HG03064 (cell line): ENCODE data around the gene SDR9C7.
"Not testable (repeated sequence)": the region's sequence is repeated elsewhere in the genome, so short reads cannot be mapped to it uniquely, and the experiment has no call there.

Source experiments
- ATAC-seq: cut with Tn5 transposase; IDR thresholded peaks from one replicate; pipeline ENCODE4 v1.9.1; 2021; ENCODE audit warnings: low read depth; ENCODE audit not compliant: unreplicated experiment

The SDR9C7 gene

GRCh38 chr12:56879240-56880124, 54.7 kb downstream of the SDR9C7 start:
- not testable (repeated sequence) for ATAC-seq

DNA sequence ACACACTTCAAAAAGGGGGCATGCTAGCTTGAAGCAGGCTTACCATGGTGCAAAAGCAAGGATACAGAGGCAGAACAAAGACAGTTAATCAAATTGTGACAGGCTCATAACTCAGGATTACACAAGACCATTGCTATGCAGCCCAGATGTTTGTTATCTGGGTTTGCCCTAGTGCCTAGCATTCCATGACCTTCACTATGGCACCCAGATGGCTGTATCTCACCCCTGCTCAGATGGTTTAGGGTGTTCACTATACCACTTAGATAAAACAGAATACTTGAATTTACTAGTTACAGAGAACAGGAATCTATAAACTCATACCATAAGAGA, 56.2 kb downstream of the SDR9C7 start:
- no peak for ATAC-seq

DNA sequence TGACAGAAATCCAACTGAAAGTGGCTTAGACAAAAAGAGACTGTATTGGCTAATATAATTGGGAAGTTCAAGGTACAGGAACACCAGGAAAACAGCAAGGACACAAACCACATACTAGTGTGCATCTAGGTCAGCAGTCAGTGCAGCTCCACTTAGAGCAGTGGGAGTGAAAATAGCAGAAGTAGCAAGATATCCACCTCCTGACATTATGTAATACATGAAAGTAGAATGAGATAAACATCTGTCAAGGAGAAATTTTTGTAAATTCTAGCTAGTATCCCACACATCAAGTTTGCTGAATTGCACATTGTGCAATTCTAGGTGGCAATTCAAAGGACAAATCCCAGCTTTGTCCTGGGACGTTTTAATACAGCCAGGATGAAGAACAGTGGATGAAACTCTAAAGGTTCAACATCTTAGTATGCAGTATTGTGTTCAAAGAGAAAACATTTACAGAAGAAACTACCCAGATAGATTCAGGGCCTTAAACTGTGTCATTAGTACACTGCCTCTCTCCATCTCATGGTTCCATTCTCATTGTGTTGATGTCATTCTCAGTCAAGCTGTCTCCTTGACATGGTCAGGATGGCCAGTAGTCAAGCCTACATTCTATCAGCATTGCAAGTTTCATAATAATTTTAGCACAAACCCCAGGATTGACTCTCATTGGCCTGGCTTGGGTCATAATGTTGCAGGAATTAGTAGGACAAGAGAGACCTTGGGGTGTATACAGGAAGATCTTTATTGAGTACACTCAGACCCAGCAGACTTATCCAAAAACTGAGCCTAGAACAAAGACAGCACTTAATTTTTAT, 56.8 kb downstream of the SDR9C7 start:
- ATAC-seq = no peak

DNA sequence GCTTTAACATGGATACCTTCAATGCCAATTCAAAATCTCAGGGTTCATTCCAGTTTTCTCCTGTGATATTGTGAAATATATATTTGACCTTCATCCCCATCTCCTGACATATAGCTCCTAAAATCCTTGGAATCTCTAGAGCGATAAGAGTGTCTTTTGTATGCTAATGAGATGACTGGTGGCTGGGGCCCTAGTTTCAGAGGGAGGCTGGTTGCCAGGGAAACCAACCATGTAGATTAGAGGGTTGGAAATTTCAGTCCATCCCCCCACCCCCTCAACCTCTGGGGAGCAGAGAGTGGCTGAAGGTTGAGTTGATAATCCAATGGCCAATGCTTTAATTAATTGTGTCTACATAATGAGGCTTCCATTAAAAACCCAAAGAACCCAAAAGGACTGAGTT, 59.4 kb downstream of the SDR9C7 start:
- ATAC-seq = no peak

- no peak for ATAC-seq
Observed at GRCh38 chr12:56873382-56873781, 60.8 kb downstream of the SDR9C7 start.
